Tibial artery (tissue), 4 donors: ENCODE measurements around the gene TEAD2.
"Not testable (repeated sequence)": the region's sequence is repeated elsewhere in the genome, so short reads cannot be mapped to it uniquely, and the experiment has no call there.

Experiments used
- DNase-seq, 2 donors: peaks; one replicate each; pipeline ENCODE4 v3.0.0-alpha.2; 2019
- H3K27ac ChIP-seq, 2 donors: fragments of 200-600 bp; sonication (generic) in 1 of 2; 1 replicate in 1 of 2; 2 replicates in 1 of 2; pipeline ENCODE4 v1.5.1; 2018 to 2019; ENCODE audit warnings: mild to moderate bottlenecking in 1 of 2
- H3K27me3 ChIP-seq, 2 donors: fragments of 200-600 bp; sonication (generic) in 1 of 2; one replicate each; pipeline versions ENCODE4 v1.5.1 to v1.6.0; 2016 to 2019
- H3K36me3 ChIP-seq, 3 donors: fragments of 200-600 bp; sonication (generic) in 2 of 3; one replicate each; pipeline ENCODE4 v1.5.1; 2016 to 2019; ENCODE audit warnings: mild to moderate bottlenecking in 2 of 3
- H3K4me1 ChIP-seq, 4 donors: fragments of 200-600 bp; sonication (generic) in 2 of 4; 1 replicate in 3 of 4; 2 replicates in 1 of 4; pipeline ENCODE4 v1.5.1; 2016 to 2019
- H3K4me3 ChIP-seq, 2 donors: fragments of 200-600 bp; sonication (generic) in 1 of 2; 1 replicate in 1 of 2; 2 replicates in 1 of 2; pipeline ENCODE4 v1.5.1; 2018 to 2019; ENCODE audit warnings: mild to moderate bottlenecking in 2 of 2
- H3K9me3 ChIP-seq, 3 donors: fragments of 200-600 bp; sonication (generic) in 1 of 3; one replicate each; pipeline ENCODE4 v1.5.1; 2016 to 2019
- CTCF ChIP-seq, 2 experiments: fragments of 200-600 bp in 1 of 2; fragments of 450-650 bp in 1 of 2; IDR thresholded peaks; one replicate each; pipeline ENCODE4 v1.5.1; 2017 to 2019; ENCODE audit warnings: antibody characterized with exemption in 2 of 2, mild to moderate bottlenecking in 1 of 2, moderate library complexity in 1 of 2
- intact Hi-C: fragments of 100-400 bp; cut with DNase I; formaldehyde crosslinking; loops from one replicate; pipeline ENCODE4 v1.15.0; 2023; ENCODE audit warnings: low total_unique reads

The TEAD2 gene

GRCh38 chr19:49335071-49335783, 27.0 kb downstream of the TEAD2 start, which contains the start of gene CD37:
Gene CD37 (plus strand): TSS chr19:49335406. CDS start chr19:49335541, 135 bp downstream.
- Histone ChIP-seq H3K27ac (no peak within 1 kb of the TSS), H3K4me3 (peak within 1 kb of the TSS; percentile 21 to 28), H3K9me3 (no peaks in the 10 kb centered on the region), H3K36me3 (peaks cover 12 to 27% (median 16%) of the 10 kb centered on the region in 3 donors), H3K27me3 (no peaks in the 10 kb centered on the region), H3K4me1 (peaks cover 0 to 21% (median 12%) of the 10 kb centered on the region in 4 donors)
- DNase-seq = peak in 1 of 2 donors; percentile 66
- intact Hi-C loops = no loop called here
- no peak for TF ChIP-seq CTCF (IDR thresholded peaks at IDR 0.05)

GRCh38 chr19:49333811-49334288, 28.4 kb downstream of the TEAD2 start:
- H3K36me3 ChIP-seq = peaks cover 17 to 39% (median 21%) of the 10 kb centered on the region in 3 donors
- no peaks in the 10 kb centered on the region for H3K27me3 ChIP-seq
- no peaks in the 10 kb centered on the region for H3K9me3 ChIP-seq
- no peak overlapping the region for H3K4me3 ChIP-seq
- peaks cover 0 to 10% (median 8%) of the 10 kb centered on the region in 4 donors for H3K4me1 ChIP-seq
- TF ChIP-seq CTCF (IDR thresholded peaks at IDR 0.05) = no peak
- intact Hi-C loops = no loop called here
- peak in 1 of 2 donors; percentile 64 for DNase-seq
- no peak overlapping the region for H3K27ac ChIP-seq

- no peak overlapping the region for H3K4me3 ChIP-seq
- peaks cover 20 to 44% (median 24%) of the 10 kb centered on the region in 3 donors for H3K36me3 ChIP-seq
- no peak overlapping the region for H3K27ac ChIP-seq
- DNase-seq = peak in 1 of 2 donors; percentile 53
- intact Hi-C loops = no loop called here
- peaks cover 0 to 5% (median 5%) of the 10 kb centered on the region in 4 donors for H3K4me1 ChIP-seq
- H3K9me3 ChIP-seq = no peaks in the 10 kb centered on the region
- no peaks in the 10 kb centered on the region for H3K27me3 ChIP-seq
- no peak for TF ChIP-seq CTCF (IDR thresholded peaks at IDR 0.05)
Measured at GRCh38 chr19:49333418-49333805, 28.8 kb downstream of the TEAD2 start.

- intact Hi-C loops, H3K27me3 ChIP-seq, H3K9me3 ChIP-seq, H3K4me1 ChIP-seq, H3K4me3 ChIP-seq, H3K27ac ChIP-seq: not testable (repeated sequence)
- H3K36me3 ChIP-seq = peaks cover 21 to 46% (median 24%) of the 10 kb centered on the region in 3 donors
- DNase-seq = peak in 1 of 2 donors; percentile 21
Measured at GRCh38 chr19:49332691-49333417, 29.4 kb downstream of the TEAD2 start.

- intact Hi-C loops = no loop called here
- no peaks in the 10 kb centered on the region for H3K4me1 ChIP-seq
- H3K27ac ChIP-seq = no peak overlapping the region
- TF ChIP-seq CTCF (IDR thresholded peaks at IDR 0.05) = no peak
- peaks cover 21 to 46% (median 24%) of the 10 kb centered on the region in 3 donors for H3K36me3 ChIP-seq
- peak in 1 of 2 donors; percentile 59 for DNase-seq
- H3K4me3 ChIP-seq = no peak overlapping the region
- H3K9me3 ChIP-seq = no peaks in the 10 kb centered on the region
- no peaks in the 10 kb centered on the region for H3K27me3 ChIP-seq
Measured at GRCh38 chr19:49331616-49332055, 30.6 kb downstream of the TEAD2 start.

- H3K9me3 ChIP-seq, intact Hi-C loops, H3K4me1 ChIP-seq, H3K27me3 ChIP-seq, DNase-seq, H3K27ac ChIP-seq, H3K4me3 ChIP-seq: not testable (repeated sequence)
- peaks cover 21 to 46% (median 24%) of the 10 kb centered on the region in 3 donors for H3K36me3 ChIP-seq
Measured at GRCh38 chr19:49331187-49331586, 31.0 kb downstream of the TEAD2 start.
